Measurements from ENCODE around the gene PSMA4.

Gene PSMA4

DNA sequence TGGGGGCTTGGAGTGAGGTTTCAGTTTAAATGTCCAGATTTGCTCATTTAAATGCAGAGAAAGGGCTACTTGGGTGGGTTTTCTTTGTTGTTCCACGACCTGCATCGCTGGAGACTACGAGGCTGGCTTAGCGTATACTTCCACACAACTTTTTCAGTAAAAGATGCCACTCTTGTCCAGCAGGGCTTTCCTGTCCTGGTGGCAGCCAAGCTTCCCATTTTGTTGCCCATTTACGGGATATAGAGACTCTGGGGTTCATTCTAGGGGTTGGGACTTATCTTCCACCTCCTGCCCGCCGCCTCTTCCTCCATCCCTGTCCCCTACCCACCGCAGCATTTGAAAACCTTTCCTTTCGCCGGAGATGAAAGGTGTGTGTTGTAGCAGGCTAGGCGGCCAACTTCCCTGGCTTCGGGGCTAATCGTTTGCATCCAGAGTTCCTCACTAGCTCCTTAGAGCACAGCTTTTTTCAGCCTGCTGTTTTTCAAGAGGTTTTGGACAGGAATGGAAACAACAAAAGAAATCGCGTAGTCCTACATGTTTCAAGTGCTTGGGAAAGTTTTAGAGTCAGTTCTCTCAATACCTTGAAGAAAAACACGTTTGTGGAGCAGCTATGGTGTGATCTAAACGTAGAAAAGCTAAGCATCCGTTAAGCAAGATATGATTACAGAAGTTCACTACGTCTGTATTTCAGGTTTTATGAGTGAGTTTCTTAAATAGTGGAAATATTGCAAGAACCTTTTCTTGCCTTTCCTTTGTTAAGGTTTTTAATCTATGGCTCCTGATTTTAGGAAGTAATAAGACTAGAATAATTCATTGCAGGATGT, 25.9 kb downstream of the PSMA4 start:
- DNase-seq, result no peak
- Mint-ChIP-seq H3K27me3 (peaks cover 18 to 47% of the 10 kb centered on the region in 2 donors), H3K9me3 (no peaks in the 10 kb centered on the region), H3K4me3 (peak overlapping the region; percentile 91), H3K4me1 (peaks cover 19 to 20% of the 10 kb centered on the region in 2 donors), H3K27ac (peak overlapping the region; percentile 71), H3K36me3 (no peaks in the 10 kb centered on the region)
- ATAC-seq (replicated peaks), result peak in 1 of 2 donors; percentile 16

- Mint-ChIP-seq H3K4me3 (no peak overlapping the region), H3K27ac (no peak overlapping the region), H3K36me3 (no peaks in the 10 kb centered on the region), H3K9me3 (no peaks in the 10 kb centered on the region), H3K27me3 (peaks cover 13 to 40% of the 10 kb centered on the region in 2 donors), H3K4me1 (peaks cover 19 to 20% of the 10 kb centered on the region in 2 donors)
- no peak for ATAC-seq (replicated peaks)
- no peak for DNase-seq
Observed at GRCh38 chr15:78567531-78567930, 27.3 kb downstream of the PSMA4 start.

DNA sequence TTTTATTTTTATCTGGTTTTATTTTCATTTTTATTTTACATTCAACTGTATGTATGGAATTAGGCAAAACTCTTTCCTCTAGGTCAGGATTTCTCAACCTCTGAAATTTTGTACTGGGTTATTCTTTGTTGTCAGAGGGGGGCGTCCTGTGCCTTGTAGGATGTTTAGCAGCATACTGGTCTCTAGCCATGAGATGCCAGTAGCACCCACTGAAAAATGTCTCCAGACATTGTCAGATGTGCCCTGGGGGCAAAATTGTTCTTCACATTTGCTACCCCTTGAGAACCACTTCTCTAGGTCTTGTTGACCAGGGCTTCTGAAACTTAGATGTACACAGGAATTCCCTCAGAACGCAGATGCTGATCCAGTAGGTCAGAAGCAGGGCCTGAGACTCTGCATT, 30.5 kb downstream of the PSMA4 start:
- Mint-ChIP-seq H3K36me3 (no peaks in the 10 kb centered on the region), H3K27ac (no peak overlapping the region)

DNA sequence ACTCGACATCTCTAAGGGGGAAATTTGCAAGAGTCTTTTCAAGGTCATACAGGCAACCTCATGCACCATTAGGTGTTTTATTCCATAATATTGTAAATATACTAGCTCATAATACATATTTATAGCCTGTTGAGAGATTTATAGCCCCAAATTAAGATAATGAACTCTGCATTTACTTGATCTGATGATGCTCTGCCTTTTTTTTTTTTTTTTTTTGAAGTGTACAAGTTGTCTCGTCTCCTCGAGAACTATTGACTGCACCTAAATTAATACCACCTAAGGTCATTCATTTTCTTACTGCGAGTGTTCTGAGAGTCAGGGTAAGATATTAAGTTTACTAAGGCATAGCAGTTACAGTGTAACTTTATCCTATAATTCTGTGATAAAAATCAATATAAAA, 31.1 kb downstream of the PSMA4 start:
- Mint-ChIP-seq H3K4me1 (peaks cover 9% of the 10 kb centered on the region in 2 donors), H3K27ac (no peak overlapping the region), H3K9me3 (peaks cover 0 to 2% of the 10 kb centered on the region in 2 donors), H3K27me3 (peaks cover 11 to 16% of the 10 kb centered on the region in 2 donors), H3K4me3 (no peak overlapping the region), H3K36me3 (peaks cover 0 to 1% of the 10 kb centered on the region in 2 donors)
- ATAC-seq (replicated peaks) (no peak), DNase-seq (no peak)

More for the DNA sequence above, 30.5 kb downstream of the PSMA4 start:
- H3K27me3 Mint-ChIP-seq, result peaks cover 13 to 21% of the 10 kb centered on the region in 2 donors
- H3K4me1 Mint-ChIP-seq, result peaks cover 13 to 15% of the 10 kb centered on the region in 2 donors
- ATAC-seq (replicated peaks) (no peak), DNase-seq (no peak)
- H3K9me3 Mint-ChIP-seq, result no peaks in the 10 kb centered on the region
- H3K4me3 Mint-ChIP-seq, result no peak overlapping the region

DNA sequence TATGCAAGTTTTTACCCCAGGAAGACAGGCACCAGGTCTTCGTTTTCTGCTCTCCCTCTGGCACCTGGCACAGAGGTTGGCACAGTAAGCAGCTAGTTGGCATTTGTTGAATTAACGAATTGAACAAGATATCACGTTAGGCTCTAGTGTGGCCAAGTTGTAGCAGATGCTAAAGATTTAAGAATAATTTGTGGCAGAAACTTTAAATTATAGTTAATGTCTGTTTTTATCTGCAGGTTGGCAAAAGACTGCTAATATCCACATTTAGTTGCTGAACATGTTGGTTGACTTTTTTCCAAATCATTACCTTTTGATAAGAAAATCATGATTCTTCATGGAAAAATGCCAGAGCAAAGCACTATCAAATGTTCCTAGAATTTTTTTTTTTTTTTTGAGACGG, 33.2 kb downstream of the PSMA4 start:
- H3K27me3 Mint-ChIP-seq, result no peaks in the 10 kb centered on the region
- H3K4me3 Mint-ChIP-seq, result no peak overlapping the region
- H3K27ac Mint-ChIP-seq, result no peak overlapping the region
- peaks cover 0 to 1% of the 10 kb centered on the region in 2 donors for H3K36me3 Mint-ChIP-seq
- peaks cover 0 to 2% of the 10 kb centered on the region in 2 donors for H3K9me3 Mint-ChIP-seq
- H3K4me1 Mint-ChIP-seq, result peaks cover 0 to 5% of the 10 kb centered on the region in 2 donors
- ATAC-seq (replicated peaks), result no peak
- DNase-seq, result no peak

DNA sequence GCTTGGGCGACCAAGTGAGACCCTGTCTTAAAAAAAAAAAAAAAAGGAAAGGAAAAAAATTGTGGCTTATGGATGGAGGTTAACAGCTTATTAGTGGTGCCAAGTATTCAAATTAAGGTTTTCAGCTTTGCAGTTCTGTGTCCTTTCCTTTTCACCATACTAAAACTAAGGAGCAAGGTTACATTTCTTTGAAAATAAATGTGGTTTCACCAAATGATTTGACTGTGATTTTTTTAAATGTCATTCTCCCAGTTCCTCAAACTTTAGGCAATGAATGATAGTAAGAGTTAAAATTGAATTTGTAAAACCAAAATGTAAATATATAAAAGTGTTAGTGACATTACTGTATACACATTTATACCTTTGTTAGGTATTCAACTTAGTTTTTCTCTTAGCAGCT, 34.7 kb downstream of the PSMA4 start:
- peaks cover 0 to 2% of the 10 kb centered on the region in 2 donors for H3K9me3 Mint-ChIP-seq
- H3K27me3 Mint-ChIP-seq, result no peaks in the 10 kb centered on the region
- ATAC-seq (replicated peaks), result peak; percentile 48 to 72

DNA sequence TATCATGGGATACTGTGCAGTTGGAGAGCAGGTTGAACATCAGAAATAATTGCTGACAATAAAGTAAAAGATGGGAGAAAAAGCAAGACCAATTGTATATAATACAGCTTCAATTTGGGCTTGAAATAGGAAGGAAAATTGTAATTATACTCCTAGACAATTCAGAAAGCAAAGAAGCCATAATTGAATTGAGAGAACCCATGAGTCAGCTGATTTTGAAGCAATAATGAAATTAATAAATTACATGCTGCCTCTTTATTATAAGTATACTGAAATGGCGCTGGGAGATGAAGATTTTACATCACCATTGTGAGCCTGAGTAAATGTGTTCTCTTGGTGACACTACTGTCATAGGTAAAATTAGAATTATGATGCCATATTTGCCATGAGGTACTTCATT, 57.3 kb downstream of the PSMA4 start:
- Mint-ChIP-seq H3K36me3 (no peaks in the 10 kb centered on the region), H3K4me3 (no peak overlapping the region), H3K4me1 (no peaks in the 10 kb centered on the region), H3K27ac (no peak overlapping the region), H3K27me3 (peaks cover 4 to 7% of the 10 kb centered on the region in 2 donors), H3K9me3 (no peaks in the 10 kb centered on the region)
- DNase-seq (no peak), ATAC-seq (replicated peaks) (no peak)

More for the DNA sequence above, 34.7 kb downstream of the PSMA4 start:
- Mint-ChIP-seq H3K36me3 (peaks cover 0 to 1% of the 10 kb centered on the region in 2 donors), H3K27ac (no peak overlapping the region), H3K4me1 (peaks cover 0 to 5% of the 10 kb centered on the region in 2 donors), H3K4me3 (no peak overlapping the region)
- DNase-seq, result no peak

GRCh38 chr15:78598348-78598747, 58.1 kb downstream of the PSMA4 start:
- Mint-ChIP-seq H3K27me3 (peaks cover 5 to 12% of the 10 kb centered on the region in 2 donors), H3K4me3 (no peak overlapping the region), H3K36me3 (no peaks in the 10 kb centered on the region), H3K9me3 (no peaks in the 10 kb centered on the region), H3K4me1 (no peaks in the 10 kb centered on the region), H3K27ac (no peak overlapping the region)
- ATAC-seq (replicated peaks) (no peak), DNase-seq (no peak)

GRCh38 chr15:78599189-78599588, 58.9 kb downstream of the PSMA4 start:
- no peak overlapping the region for H3K27ac Mint-ChIP-seq

More at GRCh38 chr15:78599189-78599588, 58.9 kb downstream of the PSMA4 start:
- H3K4me1 Mint-ChIP-seq, result no peaks in the 10 kb centered on the region
- ATAC-seq (replicated peaks) (no peak), DNase-seq (no peak)
- no peaks in the 10 kb centered on the region for H3K9me3 Mint-ChIP-seq
- H3K36me3 Mint-ChIP-seq, result no peaks in the 10 kb centered on the region
- no peak overlapping the region for H3K4me3 Mint-ChIP-seq
- H3K27me3 Mint-ChIP-seq, result peaks cover 11 to 20% of the 10 kb centered on the region in 2 donors

All from stimulated activated naive B cell treated with anti-CD40 and anti-IgM and Interleukin-4, amounts not matched to agents 10 μg/mL and 1 μg/mL and 100 μg/mL, for 72 hours (primary cell).